ENCODE measurements around the gene RNF212.
"Not testable (repeated sequence)": the region's sequence is repeated elsewhere in the genome, so short reads cannot be mapped to it uniquely, and the experiment has no call there.

Gene RNF212, protein sequence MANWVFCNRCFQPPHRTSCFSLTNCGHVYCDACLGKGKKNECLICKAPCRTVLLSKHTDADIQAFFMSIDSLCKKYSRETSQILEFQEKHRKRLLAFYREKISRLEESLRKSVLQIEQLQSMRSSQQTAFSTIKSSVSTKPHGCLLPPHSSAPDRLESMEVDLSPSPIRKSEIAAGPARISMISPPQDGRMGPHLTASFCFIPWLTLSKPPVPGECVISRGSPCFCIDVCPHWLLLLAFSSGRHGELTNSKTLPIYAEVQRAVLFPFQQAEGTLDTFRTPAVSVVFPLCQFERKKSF

DNA sequence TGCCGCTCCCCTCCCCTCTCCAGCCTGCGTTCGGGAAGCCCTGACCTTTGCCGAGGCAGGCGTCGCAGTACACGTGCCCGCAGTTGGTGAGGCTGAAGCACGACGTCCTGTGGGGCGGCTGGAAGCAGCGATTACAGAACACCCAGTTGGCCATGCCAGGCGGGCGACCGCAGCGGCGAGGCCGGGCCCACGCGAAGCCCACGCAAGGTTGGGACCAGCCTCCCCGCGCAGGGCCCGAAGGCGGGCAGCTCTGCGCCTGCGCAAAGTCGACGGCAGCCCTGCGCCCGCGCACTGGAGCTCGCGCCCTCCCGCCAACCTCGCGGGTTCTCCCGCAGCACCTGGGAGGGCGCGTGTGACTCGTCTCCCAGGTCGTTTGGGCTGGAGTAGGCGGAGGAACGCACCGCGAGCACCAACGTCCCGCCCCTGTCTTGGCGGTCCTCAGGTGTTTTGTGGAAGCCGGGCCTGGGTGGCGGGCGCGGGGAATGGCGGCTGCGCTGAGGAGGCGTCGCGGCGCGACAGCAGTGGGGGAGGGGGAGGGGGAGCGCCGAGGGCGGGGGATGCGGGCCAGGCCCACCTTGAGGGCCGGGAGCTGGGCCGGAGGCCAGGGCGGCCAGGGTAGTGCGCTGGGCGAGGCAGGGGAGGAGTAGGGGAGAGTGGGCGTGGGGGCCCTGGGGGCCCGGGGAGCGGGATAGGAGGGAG lies at the start of gene RNF212:
TSS of gene RNF212 (minus strand) at position 254 of the 699 bp plus-strand sequence. CDS start at position 154, 100 bp downstream.
- peak; percentile 67 for DNase-seq

DNA sequence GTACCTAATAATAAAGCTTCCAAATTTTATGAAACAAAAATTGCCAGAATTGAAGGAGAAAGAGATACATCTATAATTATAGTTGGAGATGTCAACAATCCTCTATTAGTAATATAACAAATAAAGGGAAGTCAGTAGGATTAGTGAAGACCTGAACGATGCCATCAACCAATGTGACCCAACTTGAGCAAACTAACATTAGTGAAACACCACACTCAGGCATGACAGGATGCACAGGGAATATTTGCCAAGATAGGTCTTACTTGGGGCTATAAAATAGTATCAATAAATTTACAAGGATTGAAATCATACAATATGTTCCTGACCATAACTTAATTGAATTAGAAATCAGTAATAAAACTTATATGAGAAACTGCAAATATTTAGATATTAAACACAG lies 47.0 kb upstream of the RNF212 start:
- DNase-seq = no peak

DNA sequence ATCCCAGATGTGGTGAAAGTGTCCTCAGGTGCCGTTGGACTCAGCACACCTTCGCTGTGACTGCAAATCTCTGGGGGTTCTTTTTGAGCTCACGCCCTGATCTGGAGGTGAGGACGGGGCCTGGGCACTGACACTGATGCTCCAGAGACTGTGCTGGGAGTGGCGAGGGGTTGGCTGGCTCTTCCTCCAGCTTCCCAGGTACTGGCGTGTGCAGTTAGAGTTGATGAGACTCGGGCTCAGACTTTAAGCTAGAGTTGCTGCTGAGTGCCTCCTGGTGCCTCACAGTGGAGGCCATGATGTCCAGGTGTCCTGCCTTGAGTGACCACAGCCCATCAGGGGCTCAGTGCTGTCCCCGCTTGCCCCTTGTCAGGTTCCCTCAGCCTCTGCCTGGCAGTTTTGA lies 42.7 kb upstream of the RNF212 start:
- DNase-seq = no peak

DNA sequence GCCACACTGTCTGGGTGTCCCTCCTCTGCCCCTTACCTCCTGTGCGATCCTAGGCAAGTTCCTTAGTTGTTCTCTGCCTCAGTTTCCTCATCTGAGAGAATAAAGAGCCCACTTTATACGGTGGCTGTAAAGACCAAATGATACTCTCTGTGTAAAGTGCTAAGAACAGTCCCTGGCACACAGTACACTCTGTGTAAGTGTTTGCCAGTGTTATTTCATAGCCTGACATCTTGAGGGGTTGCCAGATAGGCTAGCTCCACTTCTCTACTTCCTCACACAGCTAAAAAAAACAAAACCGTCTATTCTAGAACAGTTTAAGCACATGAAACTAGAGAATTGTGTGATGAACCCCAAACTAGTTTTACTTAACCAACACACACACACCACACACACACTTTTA lies 42.0 kb upstream of the RNF212 start:
- no peak for DNase-seq

DNA sequence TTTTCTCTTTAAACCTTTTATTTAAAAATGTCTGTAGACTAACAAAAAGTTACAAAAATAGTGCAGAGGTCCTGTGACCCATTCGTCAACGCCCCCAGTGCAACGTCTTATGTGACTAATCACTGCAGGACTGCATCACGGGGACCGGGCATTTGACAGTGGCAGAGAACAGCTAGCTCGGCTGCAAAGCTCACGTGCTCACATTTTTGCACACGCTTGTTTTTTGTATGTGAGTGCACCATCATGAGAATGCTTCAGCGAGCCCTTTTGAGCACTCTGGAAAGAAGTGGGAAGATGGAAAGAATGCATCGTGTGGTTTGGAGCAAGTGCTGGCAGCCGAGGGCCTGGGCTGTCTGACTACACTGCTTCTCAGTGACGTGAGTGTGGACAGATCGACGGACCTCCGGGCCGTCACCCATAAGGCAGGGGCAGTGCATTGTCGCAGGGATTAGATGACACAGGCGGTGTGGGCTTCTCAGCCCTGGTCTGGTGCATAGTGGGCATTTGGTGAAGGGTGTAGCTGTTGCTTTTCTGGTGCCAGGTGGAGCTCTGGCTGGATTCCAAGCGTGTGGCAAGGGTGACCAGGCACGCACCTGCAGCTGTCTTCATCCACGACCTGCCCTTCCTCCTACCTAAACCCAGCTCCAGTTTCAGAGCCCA lies 41.3 kb upstream of the RNF212 start:
- peak; percentile 47 for DNase-seq

DNA sequence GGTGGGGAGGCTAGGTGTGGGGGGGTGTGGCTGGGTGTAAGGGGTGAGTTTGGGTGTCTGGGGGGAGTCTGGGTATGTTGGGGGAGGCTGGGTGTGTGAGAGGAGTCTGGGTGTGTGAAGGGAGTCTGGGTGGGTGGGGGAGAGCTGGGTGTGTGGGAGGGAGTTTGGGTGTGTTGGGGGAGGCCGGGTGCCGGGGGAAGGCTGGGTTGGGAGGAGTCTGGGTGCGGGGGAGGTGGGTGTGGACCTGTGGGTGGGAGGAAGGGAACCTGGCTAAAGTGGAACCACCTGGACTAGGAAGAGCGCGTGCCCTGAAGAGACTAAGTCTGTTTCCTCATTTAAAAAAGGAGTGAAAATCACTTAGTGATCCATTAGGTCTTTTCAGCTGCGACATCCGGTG lies 40.8 kb upstream of the RNF212 start:
- DNase-seq = no peak

DNA sequence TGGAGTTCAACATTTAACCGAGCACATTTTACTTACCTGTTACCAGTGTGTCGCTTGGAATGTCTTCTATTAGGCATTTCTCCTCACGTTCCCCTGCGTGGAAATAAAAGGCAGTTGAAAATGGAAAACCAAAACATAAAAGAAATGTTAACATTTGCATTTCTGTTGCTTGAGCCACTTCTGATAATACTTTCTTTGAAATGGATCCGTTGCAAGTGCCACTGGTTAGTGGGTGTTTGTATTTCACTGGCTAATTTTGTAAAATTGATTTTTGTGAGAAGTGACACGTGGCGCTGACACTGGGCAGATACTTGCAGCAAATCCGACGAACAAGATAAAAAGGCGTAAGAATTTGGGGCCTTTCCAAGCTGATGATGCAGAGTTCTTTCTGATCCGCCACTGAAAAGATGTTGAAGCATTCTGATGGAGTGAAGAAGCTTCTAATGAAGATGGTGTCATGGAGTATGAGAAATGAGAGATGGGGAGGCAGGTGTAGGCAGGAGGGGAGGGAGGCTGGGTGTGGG lies 40.3 kb upstream of the RNF212 start:
- DNase-seq = no peak

DNA sequence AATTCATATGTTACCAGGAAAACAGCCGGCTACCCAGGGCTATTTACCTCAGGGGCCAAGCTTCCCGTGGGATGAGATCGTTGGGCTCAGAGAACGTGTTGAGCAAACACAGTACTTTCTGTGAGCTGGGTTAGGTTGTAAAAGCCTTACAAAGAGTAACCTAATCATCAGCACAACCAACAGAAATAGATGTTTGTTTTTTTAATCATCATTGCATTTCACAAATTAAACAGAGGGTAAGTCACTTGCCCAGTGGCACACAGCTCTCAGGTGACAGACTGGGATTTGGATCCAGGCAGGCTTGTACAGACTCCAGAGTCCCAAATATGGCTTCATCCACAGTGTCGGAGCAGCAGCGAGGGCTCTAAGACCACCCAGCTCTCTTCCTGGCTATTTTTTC lies 38.9 kb upstream of the RNF212 start:
- no peak for DNase-seq

DNA sequence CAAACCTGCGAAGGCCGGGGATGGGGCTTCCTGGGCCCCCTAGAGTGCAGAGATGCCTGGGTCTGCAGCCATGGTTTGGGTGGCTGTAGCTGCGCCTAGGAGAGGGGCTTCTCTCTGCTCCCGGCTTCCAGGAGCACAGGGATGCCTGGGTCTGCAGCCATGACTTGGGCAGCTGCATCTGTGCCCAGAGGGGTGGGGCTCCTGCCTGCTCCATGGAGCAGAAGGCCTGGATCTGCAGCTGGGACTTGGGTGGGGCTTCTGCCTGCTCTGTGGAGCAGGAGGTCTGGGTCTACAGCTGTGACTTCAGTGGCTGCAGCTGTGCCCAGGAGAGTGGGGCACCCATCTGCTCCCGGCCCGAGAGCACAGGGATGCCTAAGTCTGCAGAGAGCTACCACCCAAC lies 38.2 kb upstream of the RNF212 start:
- DNase-seq = no peak

DNA sequence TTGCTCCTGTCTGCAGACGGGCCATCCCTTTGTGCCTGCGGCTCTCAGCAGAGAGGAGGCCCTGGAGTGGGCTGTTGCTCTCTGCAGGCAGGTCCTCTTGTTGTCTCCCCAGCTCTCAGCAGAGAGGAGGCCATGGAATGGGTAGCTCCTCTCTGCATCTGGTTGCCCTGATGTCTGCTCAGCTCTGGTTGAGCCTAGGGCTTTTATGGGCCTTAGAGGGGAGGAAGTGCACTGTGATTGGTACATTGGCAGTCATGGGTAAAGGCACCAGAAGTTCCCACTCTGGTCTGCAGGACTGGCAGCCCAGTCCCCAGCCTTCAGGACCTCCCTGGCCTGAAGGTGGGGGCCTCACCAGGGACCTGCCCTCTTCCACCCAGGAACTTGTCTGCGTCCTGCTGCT lies 37.5 kb upstream of the RNF212 start:
- DNase-seq = no peak

DNA sequence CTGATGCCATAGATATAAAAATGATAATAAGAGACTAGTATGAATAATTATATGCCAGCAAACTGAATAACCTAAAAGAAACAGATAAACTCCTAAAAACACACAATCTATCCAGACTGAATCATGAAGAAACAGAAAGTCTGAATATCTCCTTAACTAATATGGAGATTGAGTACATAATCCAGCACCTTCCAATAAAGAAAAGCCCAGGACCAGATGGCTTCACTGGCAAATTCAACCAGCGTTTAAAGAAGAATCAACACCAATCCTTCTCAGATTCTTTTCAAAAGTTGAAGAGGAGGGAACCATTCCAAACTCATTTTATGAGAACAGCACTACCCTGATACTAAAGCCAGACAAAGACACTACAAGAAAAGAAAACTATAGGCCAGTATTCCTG lies 26.5 kb upstream of the RNF212 start:
- no peak for DNase-seq

DNA sequence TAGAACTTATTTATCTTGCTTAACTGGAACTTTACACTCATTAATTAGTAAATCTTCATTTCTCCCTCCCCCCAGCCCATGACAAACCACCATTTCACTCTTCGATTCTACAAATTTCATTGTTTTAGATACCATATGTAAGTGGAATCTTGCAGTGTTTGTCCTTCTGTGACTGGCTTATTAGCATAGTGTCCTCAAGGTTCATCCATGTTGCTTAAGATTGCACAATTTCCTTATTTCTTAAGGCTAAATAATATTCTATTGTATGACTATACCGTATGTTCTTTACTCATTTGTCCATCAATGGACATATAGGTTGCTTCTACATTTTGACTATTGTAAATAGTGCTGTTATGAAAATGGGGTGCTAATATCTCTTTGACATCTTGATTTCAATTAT lies 24.5 kb upstream of the RNF212 start:
- no peak for DNase-seq

DNA sequence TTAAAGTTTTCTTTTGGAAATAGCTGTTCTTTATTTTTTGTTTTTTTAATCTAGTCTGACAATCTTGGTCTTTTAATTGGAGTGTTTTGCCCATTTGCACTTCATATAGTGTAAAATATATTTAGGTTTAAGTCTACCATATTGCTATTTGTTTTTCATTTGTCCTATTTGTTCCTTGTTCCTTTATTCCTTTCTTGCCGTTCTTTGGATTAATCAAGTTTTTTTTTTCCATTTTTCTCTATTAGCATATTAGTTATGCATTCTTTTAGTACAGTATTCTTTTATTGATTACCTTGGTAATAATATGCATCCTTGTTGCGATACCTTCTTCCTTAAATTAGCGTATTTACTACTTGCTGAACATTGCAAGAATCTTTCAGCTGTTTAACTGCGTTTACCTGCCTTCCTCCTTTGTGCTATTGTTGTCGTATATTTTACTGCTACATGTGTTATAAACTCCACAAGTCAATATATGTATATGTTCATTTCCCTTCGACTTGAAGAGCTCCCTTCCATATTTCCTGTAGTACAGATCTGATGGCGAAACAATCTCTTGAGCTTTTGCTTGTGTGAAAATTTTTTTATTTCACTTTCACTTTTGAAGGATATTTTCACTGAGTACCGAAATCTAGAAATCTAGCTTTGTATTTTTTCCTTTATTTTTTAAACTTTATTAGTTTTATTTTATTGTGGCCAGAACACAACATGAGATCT lies 23.9 kb upstream of the RNF212 start:
- DNase-seq = no peak

DNA sequence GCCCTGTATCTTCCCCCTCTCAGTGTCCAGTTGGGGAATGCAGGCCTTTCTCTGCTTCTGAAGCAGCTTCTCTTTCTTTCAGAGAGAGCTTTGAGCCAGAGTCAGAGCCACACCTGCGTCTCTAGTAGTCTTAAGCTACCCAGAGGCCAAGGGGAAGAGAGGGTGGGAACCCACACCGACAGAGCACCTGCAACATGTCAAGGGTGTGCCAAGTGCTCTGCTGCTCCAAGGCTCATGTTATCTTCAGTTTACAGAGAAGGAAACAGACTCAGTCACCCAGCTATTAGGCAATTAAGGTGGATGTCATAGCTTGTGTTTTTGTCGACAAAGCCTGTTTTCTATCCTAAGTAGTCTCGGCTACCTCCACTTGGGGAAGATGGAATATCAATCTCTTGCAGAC lies 22.7 kb upstream of the RNF212 start:
- DNase-seq = no peak

DNA sequence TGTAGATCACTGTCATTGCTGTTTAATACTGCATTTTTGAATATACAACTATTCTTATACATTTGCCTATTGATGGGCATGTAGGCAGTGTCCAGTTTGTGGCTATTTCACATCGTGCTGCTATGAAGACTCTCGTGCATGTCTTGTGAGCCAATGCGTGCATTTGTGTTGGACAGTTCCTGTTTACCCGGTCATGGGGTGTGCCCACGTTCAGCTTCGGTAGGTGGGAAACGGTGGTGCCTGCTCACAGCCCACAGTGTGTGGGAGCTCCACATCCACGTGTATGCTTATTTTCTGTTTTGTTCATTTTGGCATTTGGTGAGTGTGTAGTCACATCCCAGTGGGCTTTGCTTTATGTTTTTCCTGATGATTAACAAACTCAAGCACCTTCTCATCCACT lies 19.7 kb upstream of the RNF212 start:
- no peak for DNase-seq

DNA sequence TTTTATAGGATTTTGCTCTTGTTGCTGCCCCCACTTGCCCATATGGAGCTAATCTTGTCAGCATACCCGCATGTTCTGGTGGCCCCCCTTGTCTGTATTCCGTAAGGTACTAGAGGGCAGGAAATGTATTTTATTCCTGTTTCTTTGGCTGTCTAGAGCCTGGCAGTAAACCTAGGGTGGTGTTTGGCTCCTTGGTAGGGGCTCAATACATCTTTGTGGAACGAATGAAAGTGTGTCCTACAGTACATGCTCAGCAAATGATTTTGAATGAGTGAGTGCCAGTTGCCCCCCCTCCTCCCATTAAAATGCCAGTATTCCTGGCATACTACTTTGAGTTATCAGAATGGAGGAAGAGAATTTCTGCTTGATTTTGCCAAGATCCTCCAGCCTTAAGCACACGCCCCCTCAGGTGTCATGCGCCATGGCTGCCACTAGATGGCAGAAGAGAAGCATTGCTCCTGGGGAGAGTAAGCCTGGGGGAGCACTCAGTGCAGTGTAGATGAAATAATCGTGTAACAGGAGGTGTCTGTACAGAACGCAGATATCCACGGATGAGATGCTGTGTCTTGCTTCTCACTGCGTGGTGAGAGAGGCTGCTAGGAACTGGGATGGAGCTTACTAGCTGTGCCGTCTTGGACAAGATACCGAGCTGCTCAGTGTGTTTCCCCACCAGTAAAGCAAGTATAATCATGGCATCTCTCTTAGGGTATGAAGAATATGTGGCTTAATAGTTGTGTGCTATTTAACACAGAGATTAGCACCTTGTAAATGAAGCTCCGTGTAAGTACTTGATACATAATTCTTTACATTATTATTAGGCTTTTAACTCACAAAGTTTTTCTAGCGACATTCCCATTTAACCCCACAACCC lies 17.2 kb upstream of the RNF212 start:
- DNase-seq = peak; percentile 85

DNA sequence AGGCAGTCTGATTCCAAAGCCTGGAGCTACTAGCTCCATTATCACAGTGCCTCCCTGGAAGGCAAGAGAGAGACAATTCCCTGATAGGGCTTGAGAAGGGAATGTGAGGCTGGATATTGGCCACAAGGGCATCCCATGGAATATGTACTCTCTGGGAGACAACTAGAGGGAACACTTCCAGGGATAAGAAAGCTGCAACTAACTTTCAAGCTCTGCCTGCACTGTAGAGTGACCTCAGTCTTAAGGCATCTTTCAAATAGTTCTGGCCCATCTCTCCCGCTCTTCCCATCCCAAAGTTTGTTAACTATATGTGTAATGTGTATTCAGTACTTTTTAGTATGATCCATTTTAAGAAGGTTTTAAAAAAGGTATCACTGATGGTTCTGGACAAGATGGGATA lies 13.1 kb upstream of the RNF212 start:
- no peak for DNase-seq

DNA sequence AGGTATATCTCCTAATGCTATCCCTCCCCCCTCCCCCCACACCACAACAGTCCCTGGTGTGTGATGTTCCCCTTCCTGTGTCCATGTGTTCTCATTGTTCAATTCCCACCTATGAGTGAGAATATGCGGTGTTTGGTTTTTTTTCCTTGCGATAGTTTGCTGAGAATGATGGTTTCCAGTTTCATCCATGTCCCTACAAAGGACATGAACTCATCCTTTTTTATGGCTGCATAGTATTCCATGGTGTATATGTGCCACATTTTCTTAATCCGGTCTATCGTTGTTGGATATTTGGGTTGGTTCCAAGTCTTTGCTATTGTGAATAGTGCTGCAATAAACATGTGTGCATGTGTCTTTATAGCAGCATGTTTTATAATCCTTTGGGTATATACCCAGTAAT lies 12.1 kb upstream of the RNF212 start:
- not testable (repeated sequence) for DNase-seq

DNA sequence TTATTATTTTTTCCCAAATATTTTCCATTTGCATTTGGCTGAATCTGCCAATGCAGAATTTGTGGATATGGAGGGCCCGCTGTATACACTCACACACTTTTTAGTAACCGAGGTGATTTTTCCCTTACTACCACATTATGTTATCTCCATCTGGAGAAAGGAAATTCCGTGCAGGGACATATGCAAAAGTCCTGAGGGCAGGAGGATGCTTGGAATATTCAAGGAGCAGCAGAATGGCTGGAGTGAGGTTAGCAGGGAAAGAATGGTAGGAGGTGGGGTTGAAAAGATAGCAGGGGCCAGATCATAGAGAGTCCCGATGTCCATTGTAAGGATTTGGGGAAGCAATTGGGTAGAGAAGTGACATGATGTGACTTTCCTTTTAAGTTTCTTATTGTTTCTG lies 11.5 kb upstream of the RNF212 start:
- DNase-seq = no peak

DNA sequence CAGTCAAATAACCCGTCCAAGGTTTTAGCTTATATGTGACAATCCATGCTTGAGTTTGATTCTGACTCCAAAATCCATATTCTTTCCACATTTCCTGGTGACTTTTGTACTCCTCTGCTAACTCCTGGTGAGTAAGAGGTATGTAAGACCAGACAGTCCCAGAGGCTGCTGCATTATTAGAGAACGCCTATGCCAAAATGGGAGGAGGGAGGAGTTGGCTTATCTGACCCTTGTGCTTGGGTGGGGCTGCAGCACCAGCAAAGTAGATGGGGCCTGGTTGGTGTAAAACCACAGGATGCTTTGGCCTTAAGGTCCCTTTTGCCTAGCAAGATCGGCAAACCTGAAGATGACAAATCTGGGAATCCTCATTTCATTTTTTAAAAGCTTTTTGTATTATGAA lies 9.1 kb upstream of the RNF212 start:
- no peak for DNase-seq

DNA sequence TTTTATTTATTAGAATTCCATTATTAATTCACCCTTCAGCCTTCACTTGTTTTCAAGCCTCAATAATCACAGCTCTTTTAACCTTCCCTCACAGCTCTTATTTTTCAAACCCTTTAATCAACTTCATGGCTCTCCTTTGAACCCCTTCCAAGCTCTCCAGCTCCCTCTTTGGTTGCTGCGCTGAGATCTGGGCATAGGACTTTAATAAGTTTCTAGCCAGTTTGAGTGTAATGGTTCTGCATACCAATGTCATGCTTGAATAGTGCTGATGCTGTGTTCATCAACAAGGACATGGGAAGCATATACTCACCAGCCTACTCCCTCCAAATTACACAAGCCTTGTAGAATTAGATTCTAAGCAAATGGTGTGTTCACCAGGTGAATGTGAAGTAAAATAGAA lies 3.5 kb upstream of the RNF212 start:
- DNase-seq = no peak

Data from right forelimb (tissue), 1 donor.